DMS 273 (cell line): ENCODE measurements around the gene ADGRG4.

Experiments used
- DNase-seq: peaks from one replicate; lab custom pipeline; 2025; ENCODE audit not compliant: unreplicated experiment; lab: John Stamatoyannopoulos, UW

The ADGRG4 gene

GRCh38 chrX:136303041-136303440, 2.3 kb downstream of the ADGRG4 start:
- DNase-seq: no peak

- peak; percentile 26 for DNase-seq
Observed at GRCh38 chrX:136304493-136304892, 3.7 kb downstream of the ADGRG4 start.

GRCh38 chrX:136306182-136306581, 5.4 kb downstream of the ADGRG4 start:
- no peak for DNase-seq

GRCh38 chrX:136307471-136307870, 6.7 kb downstream of the ADGRG4 start:
- no peak for DNase-seq

- peak; percentile 66 for DNase-seq
Observed at GRCh38 chrX:136310411-136310810, 9.6 kb downstream of the ADGRG4 start.

GRCh38 chrX:136318156-136318555, 17.4 kb downstream of the ADGRG4 start:
- peak; percentile 64 for DNase-seq

- peak; percentile 97 for DNase-seq
Observed at GRCh38 chrX:136318895-136319597, 18.3 kb downstream of the ADGRG4 start.

- no peak for DNase-seq
Observed at GRCh38 chrX:136319600-136319999, 18.8 kb downstream of the ADGRG4 start.

GRCh38 chrX:136321532-136321931, 20.8 kb downstream of the ADGRG4 start:
- DNase-seq: no peak

- DNase-seq: peak; percentile 77
Observed at GRCh38 chrX:136322064-136322463, 21.3 kb downstream of the ADGRG4 start.

GRCh38 chrX:136325377-136325776, 24.6 kb downstream of the ADGRG4 start:
- peak; percentile 31 for DNase-seq

- no peak for DNase-seq
Observed at GRCh38 chrX:136328933-136329332, 28.2 kb downstream of the ADGRG4 start.

- DNase-seq: peak; percentile 52
Observed at GRCh38 chrX:136336623-136337022, 35.9 kb downstream of the ADGRG4 start.

GRCh38 chrX:136339702-136340101, 38.9 kb downstream of the ADGRG4 start:
- no peak for DNase-seq

- DNase-seq: no peak
Observed at GRCh38 chrX:136344320-136344719, 43.6 kb downstream of the ADGRG4 start.

GRCh38 chrX:136346506-136346905, 45.7 kb downstream of the ADGRG4 start:
- DNase-seq: no peak

GRCh38 chrX:136347706-136348105, 46.9 kb downstream of the ADGRG4 start:
- no peak for DNase-seq

GRCh38 chrX:136353526-136354093, 52.8 kb downstream of the ADGRG4 start:
- DNase-seq: no peak

GRCh38 chrX:136354201-136354600, 53.4 kb downstream of the ADGRG4 start:
- DNase-seq: no peak

- no peak for DNase-seq
Observed at GRCh38 chrX:136369377-136369776, 68.6 kb downstream of the ADGRG4 start.

- no peak for DNase-seq
Observed at GRCh38 chrX:136376713-136377112, 76.0 kb downstream of the ADGRG4 start.

- DNase-seq: no peak
Observed at GRCh38 chrX:136380010-136380769, 79.4 kb downstream of the ADGRG4 start.
